Calu3 (cell line): ENCODE data around the gene MISP. TPM values are rescaled to one million over a fixed set of nuclear protein-coding genes. Genes with fewer than 3 reads are reported as not detected.

Experiments
- BruUV-seq: library from RNA; stranded (reverse); fragments of 400-500 nt; replicated peaks from 2 replicates; lab custom pipeline; 2021; lab: Mats Ljungman, UMichigan
- CTCF ChIA-PET: fragments of 300-600 bp; sonication (Branson Sonifier 250); formaldehyde crosslinking; loops from one replicate; lab custom pipeline; 2022; ENCODE audit warnings: antibody characterized with exemption; lab: Charles Lee
- DNase-seq: peaks from one replicate; pipeline ENCODE4 v3.0.0; 2022
- H3K27ac Mint-ChIP-seq: one replicate; pipeline ENCODE4 v1.8.0; 2022; ENCODE audit warnings: mixed read lengths; ENCODE audit not compliant: unreplicated experiment
- H3K27me3 Mint-ChIP-seq: one replicate; pipeline ENCODE4 v1.8.0; 2022; ENCODE audit warnings: mixed read lengths; ENCODE audit not compliant: unreplicated experiment
- H3K36me3 Mint-ChIP-seq: one replicate; pipeline ENCODE4 v1.8.0; 2022; ENCODE audit warnings: mild to moderate bottlenecking, moderate library complexity, mixed read lengths; ENCODE audit not compliant: insufficient read depth, unreplicated experiment
- H3K4me1 Mint-ChIP-seq: one replicate; pipeline ENCODE4 v1.8.0; 2022; ENCODE audit warnings: mild to moderate bottlenecking, low read depth, mixed read lengths; ENCODE audit not compliant: unreplicated experiment
- H3K4me3 Mint-ChIP-seq: one replicate; pipeline ENCODE4 v1.8.0; 2022; ENCODE audit warnings: mild to moderate bottlenecking, low read depth, moderate library complexity, mixed read lengths; ENCODE audit not compliant: unreplicated experiment
- H3K9me3 Mint-ChIP-seq: one replicate; pipeline ENCODE4 v1.8.0; 2022; ENCODE audit warnings: low read depth, mixed read lengths; ENCODE audit not compliant: unreplicated experiment
- intact Hi-C: fragments of 100-400 bp; cut with micrococcal nuclease; formaldehyde crosslinking; loops from one replicate; pipeline ENCODE4 v1.10.0; 2022; ENCODE audit not compliant: unreplicated experiment
- total RNA-seq: library from RNA; stranded (reverse); gene quantifications from 2 replicates; pipeline ENCODE4 v1.2.3, GENCODE V29; 2022
- TF ChIP-seq, protein P1 (sequence below): fragments of 200-600 bp; IDR thresholded peaks from one replicate; pipeline ENCODE4 v1.8.0; 2022; ENCODE audit warnings: antibody characterized with exemption; ENCODE audit not compliant: unreplicated experiment

MISP gene
- total RNA-seq, 1 experiment from 2014 or later: 73.9 TPM

DNA sequence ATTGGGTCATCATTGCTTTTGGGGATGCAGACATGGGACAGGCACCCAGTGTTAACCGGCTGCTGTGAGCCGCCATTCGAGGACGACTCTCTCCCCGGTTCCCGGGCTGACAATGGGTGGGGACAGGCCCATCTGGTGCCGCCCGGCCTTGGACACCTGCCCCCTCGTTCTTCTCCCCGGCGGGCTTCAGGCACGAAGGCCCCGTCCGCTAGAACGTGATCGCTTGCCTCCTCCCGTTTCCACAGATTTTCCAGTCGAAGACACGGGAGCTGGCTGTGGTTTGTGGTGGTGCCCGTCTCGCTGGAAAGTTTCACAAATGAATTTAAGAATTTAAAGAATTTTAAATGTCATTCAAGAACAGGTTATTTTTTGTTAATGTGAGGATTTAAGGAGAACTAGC is 40.1 kb upstream of the MISP start:
- intact Hi-C loops: no loop called here
- no peak overlapping the region for H3K4me3 Mint-ChIP-seq
- peaks cover 3% of the 10 kb centered on the region for H3K9me3 Mint-ChIP-seq
- TF ChIP-seq, protein P1, sequence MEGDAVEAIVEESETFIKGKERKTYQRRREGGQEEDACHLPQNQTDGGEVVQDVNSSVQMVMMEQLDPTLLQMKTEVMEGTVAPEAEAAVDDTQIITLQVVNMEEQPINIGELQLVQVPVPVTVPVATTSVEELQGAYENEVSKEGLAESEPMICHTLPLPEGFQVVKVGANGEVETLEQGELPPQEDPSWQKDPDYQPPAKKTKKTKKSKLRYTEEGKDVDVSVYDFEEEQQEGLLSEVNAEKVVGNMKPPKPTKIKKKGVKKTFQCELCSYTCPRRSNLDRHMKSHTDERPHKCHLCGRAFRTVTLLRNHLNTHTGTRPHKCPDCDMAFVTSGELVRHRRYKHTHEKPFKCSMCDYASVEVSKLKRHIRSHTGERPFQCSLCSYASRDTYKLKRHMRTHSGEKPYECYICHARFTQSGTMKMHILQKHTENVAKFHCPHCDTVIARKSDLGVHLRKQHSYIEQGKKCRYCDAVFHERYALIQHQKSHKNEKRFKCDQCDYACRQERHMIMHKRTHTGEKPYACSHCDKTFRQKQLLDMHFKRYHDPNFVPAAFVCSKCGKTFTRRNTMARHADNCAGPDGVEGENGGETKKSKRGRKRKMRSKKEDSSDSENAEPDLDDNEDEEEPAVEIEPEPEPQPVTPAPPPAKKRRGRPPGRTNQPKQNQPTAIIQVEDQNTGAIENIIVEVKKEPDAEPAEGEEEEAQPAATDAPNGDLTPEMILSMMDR: no peak
- H3K4me1 Mint-ChIP-seq: no peaks in the 10 kb centered on the region
- H3K27me3 Mint-ChIP-seq: peaks cover 45% of the 10 kb centered on the region
- CTCF ChIA-PET: no interaction called here
- DNase-seq: no peak
- no TSS peak for BruUV-seq
- H3K36me3 Mint-ChIP-seq: peaks cover 4% of the 10 kb centered on the region
- H3K27ac Mint-ChIP-seq: no peak overlapping the region

DNA sequence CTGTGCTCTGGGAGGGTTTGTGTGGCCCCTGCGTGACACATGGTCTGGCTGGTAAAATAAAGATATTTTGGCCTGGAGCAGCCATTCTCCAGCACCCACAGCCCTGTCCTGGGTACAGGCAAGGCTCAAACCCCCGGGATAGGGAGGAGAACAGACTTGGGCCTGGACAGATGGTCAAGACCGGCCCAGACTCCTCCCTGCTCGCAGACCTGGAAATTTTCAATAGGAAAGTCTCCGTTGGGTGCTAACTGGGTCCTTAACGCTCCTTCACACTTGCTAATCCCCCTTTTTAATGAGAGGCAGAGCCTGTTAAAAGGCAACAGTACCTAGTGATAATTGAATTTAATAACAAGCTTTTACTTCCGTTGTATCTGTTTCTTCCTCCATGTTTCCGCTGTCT is 39.7 kb upstream of the MISP start:
- H3K27me3 Mint-ChIP-seq: peaks cover 50% of the 10 kb centered on the region
- TF ChIP-seq, protein P1: no peak
- H3K36me3 Mint-ChIP-seq: peaks cover 6% of the 10 kb centered on the region
- intact Hi-C loops: no loop called here
- peaks cover 3% of the 10 kb centered on the region for H3K9me3 Mint-ChIP-seq
- H3K4me1 Mint-ChIP-seq: no peaks in the 10 kb centered on the region
- CTCF ChIA-PET: no interaction called here
- BruUV-seq: no TSS peak
- no peak overlapping the region for H3K4me3 Mint-ChIP-seq
- no peak overlapping the region for H3K27ac Mint-ChIP-seq
- DNase-seq: no peak

DNA sequence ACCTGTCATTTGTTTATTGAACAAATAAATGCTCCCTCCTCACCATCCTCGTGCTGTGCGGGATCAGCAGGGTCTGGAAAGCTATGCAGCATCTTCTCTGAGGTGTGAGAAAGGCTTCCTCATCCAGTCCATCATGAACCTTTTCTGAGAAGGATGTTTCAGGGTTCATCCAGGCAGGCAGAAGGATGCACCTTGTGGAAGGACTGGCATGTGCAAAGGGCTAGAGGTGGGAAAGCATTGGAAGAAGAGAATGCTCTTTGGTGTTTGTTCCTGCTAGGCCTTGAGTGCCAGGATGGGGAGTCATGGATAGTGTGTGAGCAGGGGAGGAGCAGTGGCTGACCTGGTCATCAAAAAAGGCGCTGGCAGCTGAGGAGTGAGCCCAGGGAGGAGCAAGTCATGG is 35.6 kb upstream of the MISP start:
- peaks cover 3% of the 10 kb centered on the region for H3K9me3 Mint-ChIP-seq
- no peak for DNase-seq
- intact Hi-C loops: no loop called here
- TF ChIP-seq, protein P1: no peak
- CTCF ChIA-PET: no interaction called here
- peaks cover 6% of the 10 kb centered on the region for H3K36me3 Mint-ChIP-seq
- H3K4me3 Mint-ChIP-seq: no peak overlapping the region
- no peak overlapping the region for H3K27ac Mint-ChIP-seq
- BruUV-seq: no TSS peak
- peaks cover 64% of the 10 kb centered on the region for H3K27me3 Mint-ChIP-seq
- H3K4me1 Mint-ChIP-seq: no peaks in the 10 kb centered on the region

GRCh38 chr19:718251-718951 is 32.5 kb upstream of the MISP start:
- Mint-ChIP-seq H3K36me3 (peaks cover 6% of the 10 kb centered on the region), H3K9me3 (peaks cover 3% of the 10 kb centered on the region), H3K27me3 (peaks cover 40% of the 10 kb centered on the region), H3K4me3 (no peak overlapping the region), H3K27ac (no peak overlapping the region), H3K4me1 (no peaks in the 10 kb centered on the region)
- intact Hi-C loops: no loop called here
- no TSS peak for BruUV-seq
- CTCF ChIA-PET: no interaction called here
- no peak for DNase-seq
- TF ChIP-seq, protein P1: no peak
